Thyroid gland (tissue), 4 donors: ENCODE results near the gene GUK1.

Source experiments
- POLR2A ChIP-seq, 2 donors: fragments of 450-650 bp; IDR thresholded peaks; one replicate each; pipeline ENCODE4 v1.6.1; 2017; ENCODE audit warnings: antibody characterized with exemption in 2 of 2, mild to moderate bottlenecking in 2 of 2, moderate library complexity in 1 of 2
- TF ChIP-seq, protein P1 (sequence below), 6 experiments: fragments of 200-600 bp in 3 of 6; fragments of 450-650 bp in 3 of 6; sonication (generic) in 3 of 6; IDR thresholded peaks; one replicate each; pipeline ENCODE4 v1.5.1; 2016 to 2019; ENCODE audit warnings: antibody characterized with exemption in 6 of 6, mild to moderate bottlenecking in 2 of 6, inconsistent platforms in 1 of 6, moderate library complexity in 1 of 6

DNA sequence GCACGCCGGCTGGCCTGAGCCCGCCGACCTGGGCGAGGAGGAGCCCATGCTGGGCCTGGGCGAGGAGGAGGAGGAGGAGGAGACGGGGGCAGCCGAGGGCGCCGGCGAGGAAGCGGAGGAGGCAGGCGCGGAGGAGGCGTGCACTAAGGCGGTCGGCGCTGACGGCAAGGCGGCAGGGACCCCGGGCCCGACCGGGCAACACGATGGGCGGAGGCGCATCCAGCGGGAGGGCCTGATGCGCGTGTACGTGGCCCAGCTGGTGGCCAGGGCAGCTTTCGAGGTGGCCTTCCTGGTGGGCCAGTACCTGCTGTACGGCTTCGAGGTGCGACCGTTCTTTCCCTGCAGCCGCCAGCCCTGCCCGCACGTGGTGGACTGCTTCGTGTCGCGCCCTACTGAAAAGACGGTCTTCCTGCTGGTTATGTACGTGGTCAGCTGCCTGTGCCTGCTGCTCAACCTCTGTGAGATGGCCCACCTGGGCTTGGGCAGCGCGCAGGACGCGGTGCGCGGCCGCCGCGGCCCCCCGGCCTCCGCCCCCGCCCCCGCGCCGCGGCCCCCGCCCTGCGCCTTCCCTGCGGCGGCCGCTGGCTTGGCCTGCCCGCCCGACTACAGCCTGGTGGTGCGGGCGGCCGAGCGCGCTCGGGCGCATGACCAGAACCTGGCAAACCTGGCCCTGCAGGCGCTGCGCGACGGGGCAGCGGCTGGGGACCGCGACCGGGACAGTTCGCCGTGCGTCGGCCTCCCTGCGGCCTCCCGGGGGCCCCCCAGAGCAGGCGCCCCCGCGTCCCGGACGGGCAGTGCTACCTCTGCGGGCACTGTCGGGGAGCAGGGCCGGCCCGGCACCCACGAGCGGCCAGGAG lies 18.3 kb downstream of the GUK1 start:
- TF ChIP-seq, protein P1, sequence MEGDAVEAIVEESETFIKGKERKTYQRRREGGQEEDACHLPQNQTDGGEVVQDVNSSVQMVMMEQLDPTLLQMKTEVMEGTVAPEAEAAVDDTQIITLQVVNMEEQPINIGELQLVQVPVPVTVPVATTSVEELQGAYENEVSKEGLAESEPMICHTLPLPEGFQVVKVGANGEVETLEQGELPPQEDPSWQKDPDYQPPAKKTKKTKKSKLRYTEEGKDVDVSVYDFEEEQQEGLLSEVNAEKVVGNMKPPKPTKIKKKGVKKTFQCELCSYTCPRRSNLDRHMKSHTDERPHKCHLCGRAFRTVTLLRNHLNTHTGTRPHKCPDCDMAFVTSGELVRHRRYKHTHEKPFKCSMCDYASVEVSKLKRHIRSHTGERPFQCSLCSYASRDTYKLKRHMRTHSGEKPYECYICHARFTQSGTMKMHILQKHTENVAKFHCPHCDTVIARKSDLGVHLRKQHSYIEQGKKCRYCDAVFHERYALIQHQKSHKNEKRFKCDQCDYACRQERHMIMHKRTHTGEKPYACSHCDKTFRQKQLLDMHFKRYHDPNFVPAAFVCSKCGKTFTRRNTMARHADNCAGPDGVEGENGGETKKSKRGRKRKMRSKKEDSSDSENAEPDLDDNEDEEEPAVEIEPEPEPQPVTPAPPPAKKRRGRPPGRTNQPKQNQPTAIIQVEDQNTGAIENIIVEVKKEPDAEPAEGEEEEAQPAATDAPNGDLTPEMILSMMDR (IDR thresholded peaks at IDR 0.05) = no peak
- no peak for TF ChIP-seq POLR2A (IDR thresholded peaks at IDR 0.05)
